HEK293 (cell line): ENCODE measurements around the gene ERF.
A peak's percentile ranks its signal among the peaks of the same experiment; 100 is the strongest.

ENCODE experiments used
- GFI1B ChIP-seq: fragments of 450-650 bp; formaldehyde crosslinking; IDR thresholded peaks from 2 replicates; pipeline ENCODE4 v1.5.1; 2016; ENCODE audit warnings: missing biosample characterization, missing genetic modification characterization
- GLI2 ChIP-seq: fragments of 450-650 bp; formaldehyde crosslinking; IDR thresholded peaks from 2 replicates; pipeline ENCODE4; 2017; ENCODE audit warnings: missing biosample characterization, missing genetic modification characterization, low read depth, borderline replicate concordance
- GLIS2 ChIP-seq: fragments of 450-650 bp; formaldehyde crosslinking; IDR thresholded peaks from 2 replicates; pipeline ENCODE4 v1.5.1; 2016; ENCODE audit warnings: missing biosample characterization, missing genetic modification characterization
- HOXA7 ChIP-seq: sonication (generic); formaldehyde crosslinking; IDR thresholded peaks from 2 replicates; pipeline ENCODE4 v1.8.1; 2022; ENCODE audit warnings: missing genetic modification reagents, borderline replicate concordance
- HOXD13 ChIP-seq: sonication (generic); formaldehyde crosslinking; IDR thresholded peaks from 2 replicates; pipeline ENCODE4 v1.8.0; 2022; ENCODE audit warnings: missing genetic modification reagents, borderline replicate concordance
- IKZF3 ChIP-seq: fragments of 450-650 bp; IDR thresholded peaks from 2 replicates; pipeline ENCODE4 v1.5.0; 2018; ENCODE audit warnings: missing biosample characterization, mild to moderate bottlenecking, missing genetic modification characterization, moderate library complexity
- KLF16 ChIP-seq: fragments of 450-650 bp; formaldehyde crosslinking; IDR thresholded peaks from 2 replicates; pipeline ENCODE4 v1.5.1; 2017; ENCODE audit warnings: missing biosample characterization, missing genetic modification characterization
- SCRT1 ChIP-seq: fragments of 450-650 bp; formaldehyde crosslinking; IDR thresholded peaks from 2 replicates; pipeline ENCODE4 v1.5.1; 2016; ENCODE audit warnings: missing biosample characterization, missing genetic modification characterization, borderline replicate concordance
- ZBTB44 ChIP-seq: fragments of 450-650 bp; IDR thresholded peaks from 2 replicates; pipeline ENCODE4 v1.5.1; 2018; ENCODE audit warnings: missing biosample characterization, mild to moderate bottlenecking, missing genetic modification characterization
- ZEB2 ChIP-seq: fragments of 450-650 bp; formaldehyde crosslinking; IDR thresholded peaks from 2 replicates; pipeline ENCODE4 v1.5.1; 2016; ENCODE audit warnings: missing biosample characterization, missing genetic modification characterization
- ZNF112 ChIP-seq: fragments of 450-650 bp; formaldehyde crosslinking; IDR thresholded peaks from 2 replicates; pipeline ENCODE4 v1.5.0; 2017; ENCODE audit warnings: missing biosample characterization, missing genetic modification characterization
- ZNF114 ChIP-seq: fragments of 450-650 bp; formaldehyde crosslinking; IDR thresholded peaks from 2 replicates; pipeline ENCODE4 v1.5.0; 2017; ENCODE audit warnings: missing biosample characterization, missing genetic modification characterization
- ZNF121 ChIP-seq: fragments of 450-650 bp; formaldehyde crosslinking; IDR thresholded peaks from 2 replicates; pipeline ENCODE4 v1.5.1; 2016; ENCODE audit warnings: missing biosample characterization, missing genetic modification characterization
- ZNF146 ChIP-seq: fragments of 450-650 bp; formaldehyde crosslinking; IDR thresholded peaks from 2 replicates; pipeline ENCODE4 v1.5.1; 2016; ENCODE audit warnings: missing biosample characterization, missing genetic modification characterization
- ZNF280D ChIP-seq: fragments of 450-650 bp; formaldehyde crosslinking; IDR thresholded peaks from 2 replicates; pipeline ENCODE4 v1.5.1; 2016; ENCODE audit warnings: missing biosample characterization, missing genetic modification characterization
- ZNF302 ChIP-seq: fragments of 450-650 bp; formaldehyde crosslinking; IDR thresholded peaks from 2 replicates; pipeline ENCODE4 v1.5.1; 2016; ENCODE audit warnings: missing biosample characterization, missing genetic modification characterization, low read depth
- ZNF398 ChIP-seq: fragments of 450-650 bp; formaldehyde crosslinking; IDR thresholded peaks from 2 replicates; pipeline ENCODE4 v1.5.1; 2017; ENCODE audit warnings: missing biosample characterization, missing genetic modification characterization
- ZNF513 ChIP-seq: fragments of 450-650 bp; IDR thresholded peaks from 2 replicates; pipeline ENCODE4 v1.5.1; 2018; ENCODE audit warnings: missing biosample characterization, missing genetic modification characterization
- ZNF514 ChIP-seq: fragments of 450-650 bp; formaldehyde crosslinking; IDR thresholded peaks from 2 replicates; pipeline ENCODE4 v1.5.1; 2016; ENCODE audit warnings: missing biosample characterization, missing genetic modification characterization
- ZNF548 ChIP-seq: fragments of 450-650 bp; formaldehyde crosslinking; IDR thresholded peaks from 2 replicates; pipeline ENCODE4 v1.5.1; 2016; ENCODE audit warnings: missing biosample characterization, missing genetic modification characterization
- ZNF561 ChIP-seq: fragments of 450-650 bp; IDR thresholded peaks from 2 replicates; pipeline ENCODE4 v1.5.1; 2018; ENCODE audit warnings: missing biosample characterization, missing genetic modification characterization, borderline replicate concordance
- TF ChIP-seq, protein P1 (sequence below): fragments of 450-650 bp; formaldehyde crosslinking; conservative IDR thresholded peaks from 2 replicates; pipeline ENCODE4 v1.5.1; 2016; ENCODE audit warnings: low read depth, missing biosample characterization, missing genetic modification characterization
- TF ChIP-seq, protein P2 (sequence below): fragments of 450-650 bp; formaldehyde crosslinking; IDR thresholded peaks from 2 replicates; pipeline ENCODE4 v1.5.1; 2016; ENCODE audit warnings: missing biosample characterization, missing genetic modification characterization

The ERF gene

GRCh38 chr19:42242512-42243409 is 12.2 kb downstream of the ERF start, which contains the start of gene GSK3A (continued):
- TF ChIP-seq, protein P1, sequence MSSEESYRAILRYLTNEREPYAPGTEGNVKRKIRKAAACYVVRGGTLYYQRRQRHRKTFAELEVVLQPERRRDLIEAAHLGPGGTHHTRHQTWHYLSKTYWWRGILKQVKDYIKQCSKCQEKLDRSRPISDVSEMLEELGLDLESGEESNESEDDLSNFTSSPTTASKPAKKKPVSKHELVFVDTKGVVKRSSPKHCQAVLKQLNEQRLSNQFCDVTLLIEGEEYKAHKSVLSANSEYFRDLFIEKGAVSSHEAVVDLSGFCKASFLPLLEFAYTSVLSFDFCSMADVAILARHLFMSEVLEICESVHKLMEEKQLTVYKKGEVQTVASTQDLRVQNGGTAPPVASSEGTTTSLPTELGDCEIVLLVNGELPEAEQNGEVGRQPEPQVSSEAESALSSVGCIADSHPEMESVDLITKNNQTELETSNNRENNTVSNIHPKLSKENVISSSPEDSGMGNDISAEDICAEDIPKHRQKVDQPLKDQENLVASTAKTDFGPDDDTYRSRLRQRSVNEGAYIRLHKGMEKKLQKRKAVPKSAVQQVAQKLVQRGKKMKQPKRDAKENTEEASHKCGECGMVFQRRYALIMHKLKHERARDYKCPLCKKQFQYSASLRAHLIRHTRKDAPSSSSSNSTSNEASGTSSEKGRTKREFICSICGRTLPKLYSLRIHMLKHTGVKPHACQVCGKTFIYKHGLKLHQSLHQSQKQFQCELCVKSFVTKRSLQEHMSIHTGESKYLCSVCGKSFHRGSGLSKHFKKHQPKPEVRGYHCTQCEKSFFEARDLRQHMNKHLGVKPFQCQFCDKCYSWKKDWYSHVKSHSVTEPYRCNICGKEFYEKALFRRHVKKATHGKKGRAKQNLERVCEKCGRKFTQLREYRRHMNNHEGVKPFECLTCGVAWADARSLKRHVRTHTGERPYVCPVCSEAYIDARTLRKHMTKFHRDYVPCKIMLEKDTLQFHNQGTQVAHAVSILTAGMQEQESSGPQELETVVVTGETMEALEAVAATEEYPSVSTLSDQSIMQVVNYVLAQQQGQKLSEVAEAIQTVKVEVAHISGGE (tag by site-specific recombination), result peak; percentile 85
- TF ChIP-seq HOXD13 (no peak), HOXA7 (no peak), ZNF121 (tag by site-specific recombination) (no peak), GLI2 (no peak), SCRT1 (peak; percentile 63; the same call in 1 of the 2 replicates), ZNF280D (tag by site-specific recombination) (no peak), ZNF302 (no peak), KLF16 (tag by site-specific recombination) (peak; percentile 83), ZNF114 (no peak), ZBTB44 (peak; percentile 23; the same call in 1 of the 2 replicates), GLIS2 (tag by site-specific recombination) (peak; percentile 58; the same call in 1 of the 2 replicates), ZNF561 (peak; percentile 56; the same call in 1 of the 2 replicates), ZNF398 (no peak), ZEB2 (peak; percentile 100), ZNF548 (tag by site-specific recombination) (no peak), ZNF514 (tag by site-specific recombination) (no peak), GFI1B (no peak), ZNF112 (tag by site-specific recombination) (no peak), ZNF513 (tag by site-specific recombination) (no peak), IKZF3 (peak; percentile 76), ZNF146 (tag by site-specific recombination) (no peak)
- TF ChIP-seq, protein P2, sequence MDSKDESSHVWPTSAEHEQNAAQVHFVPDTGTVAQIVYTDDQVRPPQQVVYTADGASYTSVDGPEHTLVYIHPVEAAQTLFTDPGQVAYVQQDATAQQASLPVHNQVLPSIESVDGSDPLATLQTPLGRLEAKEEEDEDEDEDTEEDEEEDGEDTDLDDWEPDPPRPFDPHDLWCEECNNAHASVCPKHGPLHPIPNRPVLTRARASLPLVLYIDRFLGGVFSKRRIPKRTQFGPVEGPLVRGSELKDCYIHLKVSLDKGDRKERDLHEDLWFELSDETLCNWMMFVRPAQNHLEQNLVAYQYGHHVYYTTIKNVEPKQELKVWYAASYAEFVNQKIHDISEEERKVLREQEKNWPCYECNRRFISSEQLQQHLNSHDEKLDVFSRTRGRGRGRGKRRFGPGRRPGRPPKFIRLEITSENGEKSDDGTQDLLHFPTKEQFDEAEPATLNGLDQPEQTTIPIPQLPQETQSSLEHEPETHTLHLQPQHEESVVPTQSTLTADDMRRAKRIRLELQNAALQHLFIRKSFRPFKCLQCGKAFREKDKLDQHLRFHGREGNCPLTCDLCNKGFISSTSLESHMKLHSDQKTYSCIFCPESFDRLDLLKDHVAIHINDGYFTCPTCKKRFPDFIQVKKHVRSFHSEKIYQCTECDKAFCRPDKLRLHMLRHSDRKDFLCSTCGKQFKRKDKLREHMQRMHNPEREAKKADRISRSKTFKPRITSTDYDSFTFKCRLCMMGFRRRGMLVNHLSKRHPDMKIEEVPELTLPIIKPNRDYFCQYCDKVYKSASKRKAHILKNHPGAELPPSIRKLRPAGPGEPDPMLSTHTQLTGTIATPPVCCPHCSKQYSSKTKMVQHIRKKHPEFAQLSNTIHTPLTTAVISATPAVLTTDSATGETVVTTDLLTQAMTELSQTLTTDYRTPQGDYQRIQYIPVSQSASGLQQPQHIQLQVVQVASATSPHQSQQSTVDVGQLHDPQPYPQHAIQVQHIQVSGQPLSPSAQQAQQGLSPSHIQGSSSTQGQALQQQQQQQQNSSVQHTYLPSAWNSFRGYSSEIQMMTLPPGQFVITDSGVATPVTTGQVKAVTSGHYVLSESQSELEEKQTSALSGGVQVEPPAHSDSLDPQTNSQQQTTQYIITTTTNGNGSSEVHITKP (tag by site-specific recombination), result peak; percentile 85
